ENCODE results near the gene NISCH. TPM values are rescaled to one million over a fixed set of nuclear protein-coding genes. Genes with fewer than 3 reads are reported as not detected.

NISCH gene
- polyA plus RNA-seq, 3 donors, result 9.7 to 106 (median 13.1) TPM

- no peaks in the 10 kb centered on the region for H3K9me3 ChIP-seq (replicated peaks in 1 of 2; ENCODE audit: control insufficient read depth in 1 of 2, insufficient read depth in 1 of 2, low read length in 2 of 2)
- TF ChIP-seq CTCF (IDR thresholded peaks at IDR 0.05), result no peak
- no peaks in the 10 kb centered on the region for H3K27me3 ChIP-seq (ENCODE audit: control insufficient read depth in 2 of 2, insufficient read depth in 2 of 2, low read length in 2 of 2)
- DNase-seq, result no peak
- Mint-ChIP-seq H3K4me1 (peaks cover 27% of the 10 kb centered on the region), H3K36me3 (no peaks in the 10 kb centered on the region), H3K27me3 (ENCODE audit: low read depth in 3 of 3) (peaks cover 2 to 8% (median 3%) of the 10 kb centered on the region in 3 donors), H3K9me3 (peaks cover 0 to 3% (median 0%) of the 10 kb centered on the region in 7 donors), H3K4me3 (no peak overlapping the region), H3K27ac (peak overlapping the region in 1 of 7 donors; percentile 27)
- H2AFZ ChIP-seq (ENCODE audit: insufficient read depth, low read depth, low read length, poor library complexity, severe bottlenecking), result no peak overlapping the region
- H3K27ac ChIP-seq (ENCODE audit: low read depth in 1 of 2, low read length in 2 of 2), result no peak overlapping the region
- no peaks in the 10 kb centered on the region for H3K79me2 ChIP-seq (ENCODE audit: insufficient read depth, low read length)
- H4K20me1 ChIP-seq (ENCODE audit: insufficient read depth, low read length), result no peaks in the 10 kb centered on the region
- no CpG with 5 or more reads among the region's 3 CpGs for WGBS (ENCODE audit: insufficient coverage)
- intact Hi-C loops (cut with micrococcal nuclease), result loop anchor here in 1 of 2 donors (2.0 kb wide), 1 partner anchor 16 kb away; the partner anchor contains the start of gene SEMA3G
- H3K4me1 ChIP-seq (ENCODE audit: control insufficient read depth in 1 of 2, insufficient read depth in 2 of 2, low read length in 2 of 2), result peaks cover 20 to 25% of the 10 kb centered on the region in 2 donors
- no peaks in the 10 kb centered on the region for H3K36me3 ChIP-seq (replicated peaks in 1 of 2; ENCODE audit: control insufficient read depth in 1 of 2, insufficient read depth in 2 of 2, low read length in 2 of 2)
- H3K9ac ChIP-seq (ENCODE audit: insufficient read depth, low read length, poor library complexity, severe bottlenecking), result no peak overlapping the region
- H3K4me3 ChIP-seq (replicated peaks in 1 of 3; ENCODE audit: low read depth in 2 of 3, low read length in 3 of 3), result no peak overlapping the region
- H3K4me2 ChIP-seq (replicated peaks; ENCODE audit: extremely low read depth, low read length, poor library complexity, severe bottlenecking), result no peak overlapping the region
Observed at GRCh38 chr3:52429031-52429430, 26.4 kb upstream of the NISCH start.

- no peaks in the 10 kb centered on the region for H3K9me3 ChIP-seq (replicated peaks in 1 of 2; ENCODE audit: control insufficient read depth in 1 of 2, insufficient read depth in 1 of 2, low read length in 2 of 2)
- H3K4me2 ChIP-seq (replicated peaks; ENCODE audit: extremely low read depth, low read length, poor library complexity, severe bottlenecking), result no peak overlapping the region
- no peaks in the 10 kb centered on the region for H3K36me3 ChIP-seq (replicated peaks in 1 of 2; ENCODE audit: control insufficient read depth in 1 of 2, insufficient read depth in 2 of 2, low read length in 2 of 2)
- no peak for TF ChIP-seq CTCF (IDR thresholded peaks at IDR 0.05)
- H3K27ac ChIP-seq (ENCODE audit: low read depth in 1 of 2, low read length in 2 of 2), result no peak overlapping the region
- Mint-ChIP-seq H3K27ac (no peak overlapping the region), H3K9me3 (peaks cover 0 to 3% (median 0%) of the 10 kb centered on the region in 7 donors), H3K27me3 (ENCODE audit: low read depth in 3 of 3) (peaks cover 2 to 13% (median 6%) of the 10 kb centered on the region in 3 donors), H3K36me3 (no peaks in the 10 kb centered on the region), H3K4me3 (no peak overlapping the region), H3K4me1 (peaks cover 32% of the 10 kb centered on the region)
- no peak overlapping the region for H3K4me3 ChIP-seq (replicated peaks in 1 of 3; ENCODE audit: low read depth in 2 of 3, low read length in 3 of 3)
- WGBS (ENCODE audit: insufficient coverage), result 89% methylated on average over 5 of the region's 7 CpGs
- H3K9ac ChIP-seq (ENCODE audit: insufficient read depth, low read length, poor library complexity, severe bottlenecking), result no peak overlapping the region
- no peak overlapping the region for H2AFZ ChIP-seq (ENCODE audit: insufficient read depth, low read depth, low read length, poor library complexity, severe bottlenecking)
- no peaks in the 10 kb centered on the region for H3K27me3 ChIP-seq (ENCODE audit: control insufficient read depth in 2 of 2, insufficient read depth in 2 of 2, low read length in 2 of 2)
- H4K20me1 ChIP-seq (ENCODE audit: insufficient read depth, low read length), result no peaks in the 10 kb centered on the region
- no peaks in the 10 kb centered on the region for H3K79me2 ChIP-seq (ENCODE audit: insufficient read depth, low read length)
- H3K4me1 ChIP-seq (ENCODE audit: control insufficient read depth in 1 of 2, insufficient read depth in 2 of 2, low read length in 2 of 2), result peaks cover 20 to 25% of the 10 kb centered on the region in 2 donors
- intact Hi-C loops (cut with micrococcal nuclease), result loop anchor here in 1 of 2 donors (2.0 kb wide), 1 partner anchor 15 kb away; the partner anchor contains the start of gene SEMA3G
- no peak for DNase-seq
Observed at GRCh38 chr3:52429779-52430415, 25.5 kb upstream of the NISCH start.

Data from CD14-positive monocyte (primary cell).